Brain pericyte (primary cell): Measurements from ENCODE around the gene LCE4A.
"Not testable (repeated sequence)": the region's sequence is repeated elsewhere in the genome, so short reads cannot be mapped to it uniquely, and the experiment has no call there.

Experiments used
- DNase-seq: peaks from one replicate; pipeline ENCODE4 v3.0.0-alpha.2; 2012; ENCODE audit warnings: low read depth, low spot score

The LCE4A gene, protein sequence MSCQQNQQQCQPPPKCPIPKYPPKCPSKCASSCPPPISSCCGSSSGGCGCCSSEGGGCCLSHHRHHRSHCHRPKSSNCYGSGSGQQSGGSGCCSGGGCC

DNA sequence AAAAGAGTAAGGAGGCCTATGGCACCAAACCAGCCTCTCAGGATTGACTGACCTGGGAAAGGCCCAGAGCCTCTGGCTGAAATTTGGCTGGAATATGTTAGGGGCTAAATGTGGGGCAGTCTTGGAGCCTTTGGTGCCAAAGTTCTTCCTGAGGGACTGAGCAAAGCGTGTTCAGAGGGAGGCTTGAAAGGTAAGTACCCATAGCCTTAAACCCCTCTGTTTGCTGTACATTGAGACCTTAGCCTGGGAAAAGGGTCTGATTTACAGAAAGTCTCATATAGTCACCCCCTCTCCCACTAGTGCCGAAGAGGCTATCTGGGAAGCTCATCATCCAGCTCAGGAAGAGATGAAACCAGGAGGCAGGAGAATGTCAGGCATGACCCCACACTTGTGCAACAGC is at the start of gene LCE4A:
Gene LCE4A (plus strand): TSS at position 301 of the 400 bp plus-strand sequence. CDS start 916 bp downstream, outside the sequence.
- no peak for DNase-seq

DNA sequence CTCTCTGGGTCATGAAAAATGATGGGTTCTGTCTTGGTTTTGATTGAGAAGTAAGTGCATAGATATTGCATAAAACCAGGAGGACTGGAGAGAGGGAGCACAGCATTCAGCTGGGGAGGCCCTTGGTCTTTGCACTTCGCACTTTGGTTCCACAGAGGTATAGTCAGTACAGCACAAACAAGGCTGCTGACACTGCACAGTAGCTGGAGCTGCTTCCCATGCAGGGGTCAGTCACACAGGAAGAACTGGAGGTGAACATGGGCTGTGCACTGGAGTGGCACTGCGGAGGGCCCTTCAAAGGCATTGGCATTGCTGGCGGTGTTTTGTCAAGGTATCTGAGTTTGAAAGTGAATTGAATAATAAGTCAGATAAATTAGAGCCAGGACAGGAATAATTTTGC is 49.3 kb upstream of the LCE4A start:
- DNase-seq, result no peak

DNA sequence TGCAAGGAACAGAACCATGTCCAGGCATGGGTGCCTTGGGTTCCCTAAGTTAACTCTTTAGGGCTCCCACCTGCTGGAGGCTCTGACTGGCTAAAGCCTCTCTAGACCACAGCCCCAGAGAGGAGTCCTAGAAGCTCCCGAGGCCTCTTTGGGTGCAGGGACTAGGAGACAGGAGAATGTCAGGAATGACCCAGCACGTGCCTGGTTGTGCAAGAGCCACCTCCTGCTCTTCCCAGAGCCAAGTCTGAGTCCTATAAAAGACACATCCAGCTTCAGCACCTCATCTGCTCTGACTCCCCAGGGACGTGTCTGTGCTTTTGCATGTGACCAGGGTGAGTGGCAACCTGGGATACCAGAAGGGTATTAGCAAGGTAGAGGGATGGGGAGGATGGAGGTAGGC is 44.9 kb upstream of the LCE4A start, which contains the start of gene LCE2D:
Gene LCE2D (plus strand): TSS at position 283 of the 400 bp plus-strand sequence. CDS start 726 bp downstream, outside the sequence.
- no peak for DNase-seq

DNA sequence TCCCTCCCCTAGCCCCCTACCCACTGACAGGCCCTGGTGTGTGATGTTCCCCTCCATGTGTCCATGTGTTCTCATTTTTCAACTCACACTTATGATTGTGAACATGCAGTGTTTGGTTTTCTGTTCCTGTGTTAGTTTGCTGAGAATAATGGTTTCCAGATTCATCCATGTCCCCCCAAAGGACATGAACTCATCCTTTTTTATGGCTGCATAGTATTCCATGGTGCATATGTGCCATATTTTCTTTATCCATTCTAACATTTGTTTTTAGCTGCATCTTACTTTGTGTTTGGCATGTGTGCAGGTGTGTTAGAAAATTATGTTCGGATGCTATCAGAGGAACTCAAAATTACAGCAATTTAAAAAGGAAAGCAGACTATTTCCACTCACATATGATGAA is 41.8 kb upstream of the LCE4A start:
- DNase-seq, result not testable (repeated sequence)

DNA sequence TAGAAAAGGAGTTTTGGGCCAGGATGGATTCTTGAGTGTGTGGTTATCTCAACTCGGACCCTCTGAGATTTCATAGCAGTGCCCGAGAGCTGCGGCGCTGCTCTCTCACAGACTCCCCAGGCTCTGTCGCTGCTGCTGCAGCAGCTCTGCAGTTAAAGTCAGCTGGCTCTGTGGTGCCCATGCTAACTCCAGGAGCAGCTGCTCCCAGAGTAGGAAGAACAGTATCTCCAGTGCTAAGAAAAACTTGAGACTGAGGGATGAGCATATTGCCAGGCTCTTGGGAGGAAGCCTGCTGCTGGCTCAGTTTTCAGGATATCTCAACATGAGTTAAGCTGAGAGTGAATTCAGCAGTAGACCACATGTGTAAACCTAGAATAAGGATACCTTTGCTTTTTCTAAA is 40.3 kb upstream of the LCE4A start:
- DNase-seq, result no peak

DNA sequence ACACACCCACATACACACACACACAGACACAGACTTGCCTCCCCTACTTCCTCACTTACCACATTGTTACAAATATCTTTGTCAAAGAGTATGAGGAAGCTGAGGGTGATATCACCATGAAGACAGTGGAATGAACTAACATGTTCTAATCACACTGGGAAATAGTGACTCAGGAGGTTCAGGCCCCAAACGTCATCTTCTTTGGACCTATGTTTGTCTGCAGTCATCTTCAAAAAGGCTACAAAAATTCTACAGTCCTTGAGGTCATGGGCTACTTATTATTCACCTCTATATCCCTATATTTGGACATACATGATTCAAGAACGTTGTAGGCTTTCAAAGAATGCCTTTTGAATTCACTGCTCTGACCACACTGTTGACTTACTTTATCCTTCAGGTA is 34.9 kb upstream of the LCE4A start:
- DNase-seq, result no peak

DNA sequence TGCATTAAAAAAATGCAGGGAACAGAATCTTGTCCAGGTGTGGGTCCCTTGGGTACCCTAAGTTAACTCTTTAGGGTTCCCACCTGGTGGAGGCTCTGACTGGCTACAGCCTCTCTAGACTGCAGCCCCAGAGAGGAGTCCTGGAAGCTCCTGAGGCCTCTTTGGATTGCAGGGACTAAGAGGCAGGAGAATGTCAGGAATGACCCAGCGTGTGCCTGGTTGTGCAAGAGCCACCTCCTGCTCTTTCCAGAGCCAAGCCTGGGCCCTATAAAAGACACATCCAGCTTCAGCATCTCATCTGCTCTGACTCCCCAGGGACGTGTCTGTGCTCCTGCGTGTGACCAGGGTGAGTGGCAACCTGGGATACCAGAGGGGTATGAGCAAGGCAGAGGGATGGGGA is 33.0 kb upstream of the LCE4A start, which contains the start of gene LCE2C:
Gene LCE2C (plus strand): TSS at position 297 of the 400 bp plus-strand sequence. CDS start 737 bp downstream, outside the sequence.
- not testable (repeated sequence) for DNase-seq

DNA sequence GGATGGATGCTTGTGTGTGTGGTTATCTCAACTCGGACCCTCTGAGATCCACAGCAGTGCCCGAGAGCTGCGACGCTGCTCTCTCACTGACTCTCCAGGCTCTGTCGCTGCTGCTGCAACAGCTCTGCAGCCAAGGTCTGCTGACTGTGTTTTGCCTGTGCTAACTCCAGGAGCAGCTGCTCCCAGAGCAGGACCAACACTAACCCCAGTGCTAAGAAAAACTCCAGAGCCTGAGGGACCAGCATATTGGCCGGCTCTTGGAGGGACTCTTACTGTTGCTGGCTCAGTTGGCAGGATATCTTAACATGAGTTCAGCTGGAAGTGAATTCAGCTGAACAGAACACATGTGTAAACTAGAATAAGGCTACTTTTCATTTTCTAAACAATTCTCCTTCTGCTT is 28.5 kb upstream of the LCE4A start:
- DNase-seq, result no peak

DNA sequence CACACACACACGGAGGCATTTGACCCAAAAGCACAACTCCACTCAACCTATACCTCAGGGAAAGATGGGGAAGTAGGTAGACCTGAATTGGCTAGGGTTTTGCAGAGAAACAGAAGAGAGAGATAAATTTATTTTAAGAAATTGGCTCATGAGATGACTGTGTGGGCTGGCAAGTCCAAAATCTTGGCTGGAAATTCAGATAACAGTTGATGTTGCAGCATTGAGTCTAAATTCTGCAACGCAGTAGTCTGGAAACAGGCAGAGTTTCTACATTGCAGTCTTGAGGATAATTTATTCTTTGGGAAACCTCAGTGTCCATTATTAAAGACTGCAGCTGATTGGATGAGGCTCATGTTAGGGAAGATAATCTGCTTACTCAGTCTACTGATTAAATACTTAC is 26.3 kb upstream of the LCE4A start:
- no peak for DNase-seq

DNA sequence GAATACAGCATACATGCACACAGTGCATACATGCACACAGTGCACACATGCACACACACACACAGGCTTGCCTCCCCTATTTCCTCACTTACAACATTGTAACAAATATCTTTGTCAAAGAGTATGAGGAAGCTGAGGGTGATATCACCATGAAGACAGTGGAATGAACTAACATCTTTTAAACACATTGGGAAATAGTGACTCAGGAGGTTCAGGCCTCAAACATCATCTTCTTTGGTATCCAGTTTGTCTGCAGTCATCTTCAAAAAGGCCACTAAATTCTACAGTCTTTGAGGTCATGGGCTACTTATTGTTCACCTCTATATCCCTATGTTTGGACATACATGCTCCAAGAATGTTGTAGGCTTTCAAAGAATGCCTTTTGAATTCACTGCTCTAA is 24.1 kb upstream of the LCE4A start:
- DNase-seq, result no peak

DNA sequence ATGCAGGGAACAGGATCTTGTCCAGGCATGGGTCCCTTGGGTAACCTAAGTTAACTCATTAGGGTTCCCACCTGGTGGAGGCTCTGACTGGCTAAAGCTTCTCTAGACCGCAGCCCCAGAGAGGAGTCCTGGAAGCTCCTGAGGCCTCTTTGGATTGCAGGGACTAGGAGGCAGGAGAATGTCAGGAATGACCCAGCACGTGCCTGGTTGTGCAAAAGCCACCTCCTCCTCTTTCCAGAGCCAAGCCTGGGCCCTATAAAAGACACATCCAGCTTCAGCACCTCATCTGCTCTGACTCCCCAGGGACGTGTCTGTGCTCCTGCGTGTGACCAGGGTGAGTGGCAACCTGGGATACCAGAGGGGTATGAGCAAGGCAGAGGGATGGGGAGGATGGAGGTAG is 22.1 kb upstream of the LCE4A start, which contains the start of gene LCE2B:
Gene LCE2B (plus strand): TSS at position 301 of the 400 bp plus-strand sequence. CDS start 721 bp downstream, outside the sequence.
- not testable (repeated sequence) for DNase-seq

DNA sequence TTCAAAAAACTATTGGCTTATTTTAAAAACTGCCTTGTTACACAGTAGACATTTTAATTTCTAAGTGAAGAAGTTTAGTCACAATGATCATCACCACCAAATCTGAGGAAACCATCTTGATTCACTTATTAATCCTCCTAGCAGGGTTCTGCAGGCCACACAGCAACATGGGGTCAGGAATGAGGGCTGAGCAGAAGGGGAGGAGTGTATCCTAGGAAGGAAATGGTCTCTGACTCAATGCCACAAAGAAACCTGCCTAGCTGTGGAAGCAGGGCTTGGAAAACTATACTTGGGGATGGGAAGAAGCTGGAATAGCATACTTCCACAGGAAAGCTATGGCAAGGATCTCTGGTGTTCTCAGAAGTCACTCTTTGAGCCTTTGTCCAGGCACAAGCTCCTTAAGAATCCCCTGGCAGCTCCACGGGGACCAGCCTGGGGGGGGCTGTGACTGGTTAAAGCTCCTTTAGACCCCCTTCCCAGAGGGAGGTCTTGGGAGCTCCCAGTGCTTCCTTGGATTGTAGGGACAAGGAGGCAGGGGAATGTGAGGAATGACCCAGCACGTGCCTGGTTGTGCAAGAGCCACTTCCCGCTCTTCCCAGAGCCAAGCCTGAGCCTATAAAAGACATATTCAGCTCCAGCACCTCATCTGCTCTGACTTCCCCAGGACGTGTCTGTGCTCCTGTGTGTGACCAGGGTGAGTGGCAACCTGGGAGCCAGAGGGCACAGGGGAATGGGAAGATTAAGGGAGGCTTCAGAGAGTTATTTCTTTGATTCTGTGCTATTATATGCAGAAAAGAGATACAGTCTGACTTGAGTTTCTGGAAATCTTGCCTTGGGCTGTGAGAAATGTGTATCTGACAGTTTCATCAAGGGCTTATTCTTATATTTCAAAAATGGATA is 10.0 kb upstream of the LCE4A start, which contains the start of gene LCE2A:
Gene LCE2A (plus strand): TSS at position 645 of the 900 bp plus-strand sequence. CDS start 557 bp downstream, outside the sequence.
- DNase-seq, result no peak

DNA sequence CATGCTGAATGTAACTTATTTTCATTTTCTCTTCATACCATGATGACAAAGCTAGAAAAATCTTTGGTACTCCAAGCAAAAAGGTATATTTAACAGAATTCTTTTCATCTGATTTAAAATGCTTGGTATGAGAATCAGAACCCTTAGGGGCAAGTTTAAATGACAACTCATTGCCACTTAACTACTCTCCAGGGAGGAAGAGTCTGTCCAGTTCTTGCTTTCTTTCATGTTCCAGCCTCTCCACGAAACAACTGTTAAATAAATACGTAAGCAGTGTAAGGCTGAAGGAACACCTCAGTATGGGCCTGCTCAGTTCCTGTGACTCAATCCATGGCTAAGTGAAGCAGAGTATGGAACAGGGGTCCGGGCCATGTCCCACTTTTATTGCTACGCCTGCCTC is 8.2 kb upstream of the LCE4A start:
- DNase-seq, result no peak

DNA sequence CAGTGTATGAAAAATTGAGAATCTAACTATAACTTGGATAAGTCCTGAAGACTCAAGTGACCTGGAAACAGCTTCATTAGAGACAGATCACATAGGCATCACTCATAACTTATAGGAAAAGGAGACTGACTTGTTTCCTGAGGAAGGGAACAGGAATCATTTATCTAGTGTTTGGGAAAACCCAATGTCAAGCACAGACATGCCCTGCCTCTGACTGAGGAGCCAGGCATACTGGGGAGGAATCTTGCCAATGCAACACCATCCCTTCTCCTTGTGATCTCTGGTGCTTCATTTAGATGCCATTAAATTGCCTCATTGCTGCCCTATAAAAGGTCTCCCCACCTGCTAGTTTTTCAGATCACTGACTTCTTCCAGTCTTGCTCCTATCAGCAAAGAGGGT is 10.3 kb downstream of the LCE4A start:
- DNase-seq, result no peak

DNA sequence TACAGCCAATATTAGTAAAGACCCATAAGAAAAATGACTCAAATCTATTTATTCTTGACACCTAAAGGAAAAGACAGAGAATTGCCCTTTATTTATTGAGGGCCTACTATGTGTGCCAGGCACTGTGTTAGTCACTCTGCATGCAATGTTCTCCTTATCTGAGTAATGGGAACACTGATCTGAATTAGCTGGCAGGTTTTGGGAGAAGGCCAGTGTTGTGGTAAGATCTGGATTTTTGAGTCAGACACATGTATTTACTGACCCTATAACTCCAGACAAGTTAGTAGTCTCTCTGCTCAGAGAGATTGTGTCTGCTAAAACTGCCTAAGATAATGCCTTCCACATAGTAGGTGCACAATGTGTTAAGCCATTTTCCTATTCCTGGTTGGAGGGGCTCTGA is 17.3 kb downstream of the LCE4A start:
- DNase-seq, result no peak

DNA sequence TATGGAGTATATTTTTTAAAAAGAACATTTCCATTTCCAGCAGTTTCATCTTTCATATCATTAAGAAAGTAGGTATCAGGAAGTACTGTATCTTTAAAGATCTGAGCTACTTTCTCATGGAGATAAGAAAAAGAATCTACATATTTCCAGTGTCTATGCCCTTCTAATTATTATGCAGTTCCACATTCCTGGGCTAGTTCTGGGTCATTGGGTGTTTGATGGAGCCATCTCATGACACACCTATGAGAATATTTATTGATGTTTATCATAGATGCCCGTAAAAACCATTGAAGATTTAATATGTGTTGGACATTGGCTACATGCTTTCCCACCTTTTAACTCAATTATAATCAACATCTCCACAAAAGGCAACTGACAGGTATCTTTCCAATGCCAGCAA is 21.0 kb downstream of the LCE4A start:
- DNase-seq, result no peak

DNA sequence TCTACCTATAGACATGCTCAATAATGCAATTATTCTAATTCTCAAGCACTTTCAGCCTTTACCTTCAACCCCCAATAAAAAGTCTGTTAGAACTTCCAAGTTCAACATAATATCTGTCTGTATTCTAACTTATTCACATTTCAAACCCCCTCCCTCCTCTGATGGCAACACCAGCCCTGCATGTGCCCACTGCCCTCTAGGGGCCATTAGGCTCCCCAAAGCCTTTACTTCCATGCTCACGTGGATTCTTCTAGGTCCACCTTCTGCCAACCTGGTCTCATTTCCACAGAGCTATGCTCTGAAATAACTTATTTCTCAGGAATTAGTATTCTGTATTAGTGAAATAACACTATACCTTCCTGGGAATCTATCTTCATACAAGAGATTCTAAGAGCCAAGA is 27.7 kb downstream of the LCE4A start:
- no peak for DNase-seq

DNA sequence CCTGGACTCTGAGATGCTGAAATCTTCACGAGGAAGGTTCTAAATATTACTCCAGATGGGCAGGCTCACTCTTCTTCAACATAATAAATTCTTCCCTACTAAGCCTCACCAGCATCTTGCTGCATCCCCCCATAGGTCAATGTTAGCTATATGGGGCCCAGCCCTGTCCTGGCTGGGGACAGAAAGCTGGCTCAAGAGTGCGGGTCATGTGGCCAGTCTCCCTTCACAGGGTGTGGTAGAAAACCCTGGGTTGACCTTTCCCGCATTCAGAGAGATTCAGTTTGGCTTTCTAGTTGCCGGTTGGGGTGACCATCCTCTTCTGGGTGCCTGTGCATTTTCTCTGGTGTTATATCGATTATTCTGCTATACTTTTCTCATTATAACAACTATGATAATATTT is 30.0 kb downstream of the LCE4A start:
- no peak for DNase-seq

DNA sequence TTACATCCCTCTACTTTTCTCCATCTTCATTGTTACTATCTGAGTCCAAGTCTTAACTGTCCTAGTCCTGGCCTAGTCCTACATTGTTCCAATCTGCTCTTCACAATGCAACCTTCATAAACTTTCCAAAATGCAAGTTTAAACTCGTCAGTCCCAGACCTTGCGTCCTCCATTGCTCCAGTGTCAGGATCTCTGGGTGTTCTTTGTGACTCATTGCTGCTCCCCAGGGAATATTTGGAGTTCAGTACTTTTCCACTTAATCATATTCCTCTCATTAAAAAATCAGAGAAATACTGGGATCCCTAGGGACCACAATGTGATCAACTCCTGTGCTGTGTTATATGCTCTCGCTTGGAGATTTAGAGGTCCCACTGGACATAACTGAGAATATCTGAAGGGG is 31.9 kb downstream of the LCE4A start:
- DNase-seq, result no peak

DNA sequence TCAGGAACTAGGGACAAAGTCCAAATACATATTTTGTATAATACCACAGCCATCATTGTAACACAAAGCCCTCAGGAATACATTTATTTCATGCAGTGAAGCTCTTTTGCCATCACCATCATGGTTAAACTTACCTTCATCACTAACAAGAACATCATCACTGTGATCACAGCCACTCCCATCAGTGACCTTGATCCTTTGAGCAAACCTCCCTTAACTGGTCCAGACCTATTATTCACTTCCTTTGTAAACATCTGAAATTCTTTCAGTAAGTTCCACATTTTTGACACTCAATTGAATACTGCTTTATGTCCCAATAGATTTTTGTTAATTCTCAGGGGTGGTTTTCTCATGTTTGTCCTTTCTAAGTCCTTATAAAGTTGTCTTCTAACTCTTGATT is 33.7 kb downstream of the LCE4A start:
- no peak for DNase-seq

DNA sequence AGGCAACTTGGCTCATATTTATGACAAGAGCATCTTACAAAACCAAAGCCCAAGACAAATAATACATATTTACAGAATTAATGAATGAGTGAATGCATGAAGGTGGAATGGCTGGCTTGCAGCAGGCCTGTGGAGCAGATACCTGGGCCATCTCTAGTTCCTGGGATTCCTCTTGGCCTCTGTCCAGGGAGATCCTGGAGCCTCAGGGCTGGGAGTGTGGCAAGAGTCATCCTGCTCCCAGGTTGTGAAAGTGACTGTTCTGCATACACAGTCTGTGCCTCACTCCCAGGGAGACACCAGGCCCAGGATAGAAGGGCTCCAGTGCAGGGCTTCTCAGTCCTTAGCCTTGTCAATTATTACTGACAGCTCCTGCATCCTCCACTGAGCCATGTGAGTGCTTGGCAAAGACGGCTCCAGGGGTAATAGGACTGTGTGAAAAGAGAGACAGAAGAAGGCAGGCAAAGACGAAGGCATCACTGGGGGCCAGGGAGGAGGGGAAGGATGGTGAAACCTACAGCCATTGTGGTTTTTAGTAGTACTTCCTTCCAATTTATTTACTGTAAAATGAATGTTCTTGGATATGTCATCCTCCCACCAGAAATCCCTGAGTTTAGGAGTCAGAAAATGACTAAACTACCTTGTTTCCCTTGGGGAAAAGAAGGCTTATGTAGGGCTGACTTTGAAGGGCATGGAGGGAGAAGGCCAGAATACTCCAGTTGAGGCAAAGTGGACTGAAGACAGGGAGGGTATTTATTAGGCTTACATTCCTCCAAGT is 35.6 kb downstream of the LCE4A start:
- DNase-seq, result no peak

DNA sequence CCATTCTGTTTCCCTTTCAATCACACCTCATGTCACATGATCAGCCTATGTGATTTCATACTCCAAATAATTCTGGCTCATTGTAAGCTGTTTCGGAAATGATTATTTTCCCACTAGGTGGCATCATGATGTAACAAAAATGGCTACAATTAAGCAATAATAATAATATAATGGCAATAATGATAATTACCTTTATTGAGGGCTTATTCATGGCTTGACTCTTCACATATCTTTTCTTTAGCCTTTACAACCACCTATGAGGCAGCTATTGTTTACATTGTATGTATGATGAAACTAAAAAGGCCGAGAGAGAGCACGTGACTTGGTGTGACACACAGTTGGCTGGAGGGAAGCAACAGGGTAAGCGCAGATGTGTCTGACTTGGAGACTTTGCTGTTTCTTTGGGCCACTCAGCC is 37.3 kb downstream of the LCE4A start:
- DNase-seq, result no peak
